ENCODE results near the gene KCNQ1. TPM values are rescaled to one million over a fixed set of nuclear protein-coding genes. Genes with fewer than 3 reads are reported as not detected.

The KCNQ1 gene
- total and polyA plus RNA-seq, 2 of the 13 experiments (the other 11 are each of a cell fraction or from before 2014, with no cell fraction given), result 0.02 to 0.08 TPM

DNA sequence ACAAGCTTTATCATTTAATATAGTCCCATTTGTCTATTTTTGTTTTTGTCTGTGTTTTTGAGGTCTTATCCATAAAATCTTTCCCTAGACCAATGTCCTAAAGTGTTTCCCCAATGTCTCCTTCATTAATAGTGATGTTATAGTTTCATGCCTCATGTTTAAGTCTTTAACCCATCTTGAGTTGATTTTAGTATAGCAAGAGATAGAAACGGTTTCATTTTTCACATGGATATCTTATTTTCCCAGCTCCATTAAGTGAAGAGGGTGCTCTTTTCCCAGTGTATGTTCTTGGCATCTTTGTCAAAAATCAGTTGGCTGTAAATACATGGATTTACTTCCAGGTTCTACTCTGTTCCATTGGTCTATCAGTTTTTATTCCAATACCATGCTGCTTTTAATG is 196.8 kb downstream of the KCNQ1 start:
- no peaks in the 10 kb centered on the region for H4K20me1 ChIP-seq (ENCODE audit: insufficient read depth, low read length)
- CTCF ChIA-PET (ENCODE audit: low intra/inter-chr PET ratio, low total read pairs), result no interaction called here
- H3K4me1 ChIP-seq (ENCODE audit: insufficient read depth, low read length), result no peaks in the 10 kb centered on the region
- ATAC-seq (no peak), FAIRE-seq (no peak), DNase-seq (ENCODE audit: low spot score) (no peak)
- H3K4me2 ChIP-seq (ENCODE audit: low read depth, low read length), result no peak overlapping the region
- 85% methylated on average over 1 of the region's 1 CpG for WGBS (ENCODE audit: low lambda C conversion rate)
- no peaks in the 10 kb centered on the region for H3K79me2 ChIP-seq (ENCODE audit: insufficient read depth, low read length)
- BruUV-seq (replicated peaks), result no TSS peak
- in situ Hi-C loops (cut with HindIII; ENCODE audit: extremely low pct_ligation_motif_present, low pct_unique_long_range_greater_than_20kb), result no loop called here
- TF ChIP-seq, protein P1, sequence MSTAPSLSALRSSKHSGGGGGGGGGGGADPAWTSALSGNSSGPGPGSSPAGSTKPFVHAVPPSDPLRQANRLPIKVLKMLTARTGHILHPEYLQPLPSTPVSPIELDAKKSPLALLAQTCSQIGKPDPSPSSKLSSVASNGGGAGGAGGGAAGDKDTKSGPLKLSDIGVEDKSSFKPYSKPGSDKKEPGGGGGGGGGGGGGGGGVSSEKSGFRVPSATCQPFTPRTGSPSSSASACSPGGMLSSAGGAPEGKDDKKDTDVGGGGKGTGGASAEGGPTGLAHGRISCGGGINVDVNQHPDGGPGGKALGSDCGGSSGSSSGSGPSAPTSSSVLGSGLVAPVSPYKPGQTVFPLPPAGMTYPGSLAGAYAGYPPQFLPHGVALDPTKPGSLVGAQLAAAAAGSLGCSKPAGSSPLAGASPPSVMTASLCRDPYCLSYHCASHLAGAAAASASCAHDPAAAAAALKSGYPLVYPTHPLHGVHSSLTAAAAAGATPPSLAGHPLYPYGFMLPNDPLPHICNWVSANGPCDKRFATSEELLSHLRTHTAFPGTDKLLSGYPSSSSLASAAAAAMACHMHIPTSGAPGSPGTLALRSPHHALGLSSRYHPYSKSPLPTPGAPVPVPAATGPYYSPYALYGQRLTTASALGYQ (CRISPR knock-in tag; IDR thresholded peaks at IDR 0.05), result no peak
- TF ChIP-seq ZNF383 (CRISPR knock-in tag; IDR thresholded peaks at IDR 0.05; ENCODE audit: borderline replicate concordance) (no peak), GTF2F1 (IDR thresholded peaks at IDR 0.05; ENCODE audit: low read length) (peak; percentile 65), PAF1 (CRISPR knock-in tag; IDR thresholded peaks at IDR 0.05) (peak; percentile 76; the same call in 1 of the 2 replicates), KLF13 (CRISPR knock-in tag; IDR thresholded peaks at IDR 0.05) (no peak)
- no peaks in the 10 kb centered on the region for H3K27me3 ChIP-seq (ENCODE audit: control insufficient read depth in 1 of 2, insufficient read depth in 2 of 2, low read length in 2 of 2)
- H3K4me3 ChIP-seq (replicated peaks in 1 of 3; ENCODE audit: insufficient read depth in 1 of 3, low read depth in 2 of 3, low read length in 3 of 3), result no peak overlapping the region
- POLR2A ChIA-PET, result interaction anchor here (1.1 kb wide), 1 partner anchor 78 kb away, joined by 3 read pairs; no protein-coding TSS in a partner anchor
- H3K36me3 ChIP-seq (replicated peaks in 1 of 2; ENCODE audit: control insufficient read depth in 1 of 2, insufficient read depth in 2 of 2, low read length in 2 of 2), result no peaks in the 10 kb centered on the region
- peaks cover 92% of the 10 kb centered on the region for H3K9me3 ChIP-seq (ENCODE audit: low read length)
- no peak overlapping the region for H3K27ac ChIP-seq (ENCODE audit: extremely low read length, insufficient read depth, low read length)
- H3K9ac ChIP-seq (ENCODE audit: insufficient read depth, low read depth, low read length), result no peak overlapping the region
- no peak overlapping the region for H2AFZ ChIP-seq (ENCODE audit: low read length)
- intact Hi-C loops (cut with micrococcal nuclease; ENCODE audit: unreplicated experiment), result no loop called here

DNA sequence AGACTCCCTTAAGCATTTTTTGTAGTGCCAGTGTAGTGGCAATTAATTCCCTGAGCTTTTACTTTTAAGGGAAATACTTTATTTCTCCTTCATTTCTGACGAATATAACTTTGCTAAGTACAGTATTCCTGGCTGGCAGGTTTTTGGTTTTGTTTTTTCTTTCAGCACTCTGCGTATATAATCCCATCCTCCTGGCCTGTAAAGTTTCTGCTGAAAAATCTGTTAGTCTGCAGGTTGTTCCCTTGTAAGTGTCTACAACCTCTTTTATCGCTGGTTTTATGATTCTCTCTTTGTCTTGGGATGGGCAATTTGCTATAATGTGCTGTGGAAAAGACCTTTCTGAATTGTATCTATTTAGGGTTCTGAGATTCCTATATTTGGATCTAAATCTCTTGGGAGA is 198.9 kb downstream of the KCNQ1 start:
- ATAC-seq (no peak), DNase-seq (ENCODE audit: low spot score) (no peak), FAIRE-seq (no peak)
- Histone ChIP-seq H3K27me3 (ENCODE audit: control insufficient read depth in 1 of 2, insufficient read depth in 2 of 2, low read length in 2 of 2) (no peaks in the 10 kb centered on the region), H3K27ac (ENCODE audit: extremely low read length, insufficient read depth, low read length) (no peak overlapping the region), H3K4me2 (ENCODE audit: low read depth, low read length) (no peak overlapping the region), H3K79me2 (ENCODE audit: insufficient read depth, low read length) (no peaks in the 10 kb centered on the region), H3K4me3 (replicated peaks in 1 of 3; ENCODE audit: insufficient read depth in 1 of 3, low read depth in 2 of 3, low read length in 3 of 3) (no peak overlapping the region), H3K9ac (ENCODE audit: insufficient read depth, low read depth, low read length) (no peak overlapping the region), H3K36me3 (replicated peaks in 1 of 2; ENCODE audit: control insufficient read depth in 1 of 2, insufficient read depth in 2 of 2, low read length in 2 of 2) (no peaks in the 10 kb centered on the region), H4K20me1 (ENCODE audit: insufficient read depth, low read length) (no peaks in the 10 kb centered on the region), H3K9me3 (ENCODE audit: low read length) (peaks cover 100% of the 10 kb centered on the region), H2AFZ (ENCODE audit: low read length) (no peak overlapping the region), H3K4me1 (ENCODE audit: insufficient read depth, low read length) (no peaks in the 10 kb centered on the region)
- WGBS (ENCODE audit: low lambda C conversion rate), result 98% methylated on average over 3 of the region's 3 CpGs
- CTCF ChIA-PET (ENCODE audit: low intra/inter-chr PET ratio, low total read pairs), result no interaction called here
- in situ Hi-C loops (cut with HindIII; ENCODE audit: extremely low pct_ligation_motif_present, low pct_unique_long_range_greater_than_20kb) (no loop called here), intact Hi-C loops (cut with micrococcal nuclease; ENCODE audit: unreplicated experiment) (no loop called here)
- BruUV-seq (replicated peaks), result no TSS peak
- POLR2A ChIA-PET, result no interaction called here
- TF ChIP-seq PAF1 (CRISPR knock-in tag; IDR thresholded peaks at IDR 0.05) (peak; percentile 77), POLR2AphosphoS5 (IDR thresholded peaks at IDR 0.05; ENCODE audit: low read depth, low read length) (peak; percentile 38; the same call in 1 of the 2 replicates), RBM22 (optimal IDR thresholded peaks at IDR 0.05; ENCODE audit: low read length) (peak; percentile 34), CCAR2 (optimal IDR thresholded peaks at IDR 0.05; ENCODE audit: low read depth, low read length) (no peak), POLR2G (IDR thresholded peaks at IDR 0.05; ENCODE audit: low read depth, low read length) (peak; percentile 60), AGO2 (optimal IDR thresholded peaks at IDR 0.05; ENCODE audit: low read depth, low read length) (peak; percentile 14), ZNF225 (CRISPR knock-in tag; IDR thresholded peaks at IDR 0.05) (no peak)

Measured in HepG2 (cell line).